ENCODE measurements around the gene INPP5A. TPM values are rescaled to one million over a fixed set of nuclear protein-coding genes. Genes with fewer than 3 reads are reported as not detected.

Gene INPP5A
- total and polyA plus RNA-seq, 9 of the 15 experiments (the other 6 are each of a cell fraction or from before 2014, with no cell fraction given), result 0.66 to 11.6 (median 7.7) TPM

- Histone ChIP-seq H3K4me3 (no peak overlapping the region), H3K79me2 (ENCODE audit: control insufficient read depth, insufficient read depth, low read length) (no peaks in the 10 kb centered on the region), H3K4me1 (replicated peaks in 1 of 2; ENCODE audit: control insufficient read depth in 2 of 2, insufficient read depth in 2 of 2, low read length in 2 of 2) (no peaks in the 10 kb centered on the region), H3K9ac (ENCODE audit: insufficient read depth in 1 of 2, low read depth in 2 of 2, low read length in 2 of 2) (no peak overlapping the region), H2AFZ (ENCODE audit: low read depth, low read length) (no peak overlapping the region), H3K36me3 (ENCODE audit: control insufficient read depth, insufficient read depth, low read length) (no peaks in the 10 kb centered on the region), H3K4me2 (ENCODE audit: insufficient read depth, low read length) (no peak overlapping the region), H3K27me3 (ENCODE audit: control insufficient read depth in 2 of 2, insufficient read depth in 2 of 2, low read length in 2 of 2) (no peaks in the 10 kb centered on the region), H3K9me1 (ENCODE audit: control insufficient read depth, insufficient read depth, low read length) (no peaks in the 10 kb centered on the region), H3K27ac (ENCODE audit: extremely low read depth, low read depth, low read length) (no peak overlapping the region), H4K20me1 (replicated peaks; ENCODE audit: control insufficient read depth, insufficient read depth, low read length) (no peaks in the 10 kb centered on the region), H3K9me3 (replicated peaks; ENCODE audit: control insufficient read depth, insufficient read depth, low read depth, low read length) (no peaks in the 10 kb centered on the region; the same call in 1 of the 2 replicates)
- DNase-seq (ENCODE audit: extremely low read depth in 1 of 4, low spot score in 3 of 4) (no peak), ATAC-seq (no peak), FAIRE-seq (no peak)
- no peak for TF ChIP-seq XRCC3 (IDR thresholded peaks at IDR 0.05)
- no peak for TF ChIP-seq PATZ1 (CRISPR knock-in tag; IDR thresholded peaks at IDR 0.05; ENCODE audit: borderline replicate concordance)
- no peak for TF ChIP-seq CC2D1A (IDR thresholded peaks at IDR 0.05)
- no peak for TF ChIP-seq ZNF24 (IDR thresholded peaks at IDR 0.05)
- no peak for TF ChIP-seq SMAD1 (IDR thresholded peaks at IDR 0.05; ENCODE audit: low read depth, low read length, partially characterized antibody)
- no peak for TF ChIP-seq NR2C1 (IDR thresholded peaks at IDR 0.05)
- TF ChIP-seq NR2C1 (tag; IDR thresholded peaks at IDR 0.05), result no peak
- no peak for TF ChIP-seq ARHGAP35 (IDR thresholded peaks at IDR 0.05; ENCODE audit: partially characterized antibody)
- TF ChIP-seq HMGN3 (IDR thresholded peaks at IDR 0.05; ENCODE audit: borderline replicate concordance, extremely low read depth, insufficient read length, low read depth, low read length), result no peak
- no peak for TF ChIP-seq POLR2AphosphoS5 (IDR thresholded peaks at IDR 0.05; ENCODE audit: control insufficient read depth, insufficient read depth, low read depth, low read length)
- ChIA-PET CTCF (ENCODE audit: low intra/inter-chr PET ratio) (no interaction called here), POLR2A (no interaction called here)
- in situ Hi-C loops (cut with MboI) (no loop called here), intact Hi-C loops (cut with micrococcal nuclease) (no loop called here)
- BruUV-seq (replicated peaks), result no TSS peak
- WGBS (ENCODE audit: insufficient coverage, low coverage, missing lambda C conversion rate), result 92% methylated on average over 11 of the region's 14 CpGs
These were observed 221.3 kb downstream of the INPP5A start for GRCh38 chr10:132758865-132759264.

Measured in K562 (cell line).